Muscle of arm (tissue), 14 donors: ENCODE data around the gene SERINC5. TPM values are rescaled to one million over a fixed set of nuclear protein-coding genes. Genes with fewer than 3 reads are reported as not detected.
"Not testable (repeated sequence)": the region's sequence is repeated elsewhere in the genome, so short reads cannot be mapped to it uniquely, and the experiment has no call there.

Source experiments
- DNase-seq: peaks from one replicate; pipeline ENCODE4 v3.0.0-alpha.2; 2013
- long read RNA-seq, 11 donors: transcript quantifications; one replicate each; lab custom pipeline, GENCODE V29; 2026
- polyA plus RNA-seq, 12 donors: library from polyadenylated mRNA; unstranded; fragments of 120-200 nt; gene quantifications; one replicate each; pipeline ENCODE4 v1.2.1, GENCODE V29; 2013; ENCODE audit not compliant: insufficient read length in 12 of 12

SERINC5 gene
- polyA plus RNA-seq = 100 to 1,000 TPM in 1 of 12 donors, 10 to 100 TPM in 11; 16.6 to 171 (median 21.9) TPM
- long read RNA-seq, donor 1, full-length matches to known transcripts = 19 of 19 reads
- long read RNA-seq, donor 1, partial matches to known transcripts = 0 of 19 reads
- long read RNA-seq, donor 1, other reads (novel, unspliced or antisense) = 0 of 19 reads
- long read RNA-seq, donor 2, full-length matches to known transcripts = 13 of 13 reads
- long read RNA-seq, donor 2, partial matches to known transcripts = 0 of 13 reads
- long read RNA-seq, donor 2, other reads (novel, unspliced or antisense) = 0 of 13 reads
- long read RNA-seq, donor 3, full-length matches to known transcripts = 1 of 1 reads
- long read RNA-seq, donor 3, partial matches to known transcripts = 0 of 1 reads
- long read RNA-seq, donor 3, other reads (novel, unspliced or antisense) = 0 of 1 reads
- long read RNA-seq, donor 4, full-length matches to known transcripts = 1 of 1 reads
- long read RNA-seq, donor 4, partial matches to known transcripts = 0 of 1 reads
- long read RNA-seq, donor 4, other reads (novel, unspliced or antisense) = 0 of 1 reads
- long read RNA-seq, donor 5, full-length matches to known transcripts = 4 of 4 reads
- long read RNA-seq, donor 5, partial matches to known transcripts = 0 of 4 reads
- long read RNA-seq, donor 5, other reads (novel, unspliced or antisense) = 0 of 4 reads
- long read RNA-seq, donor 6, full-length matches to known transcripts = 2 of 2 reads
- long read RNA-seq, donor 6, partial matches to known transcripts = 0 of 2 reads
- long read RNA-seq, donor 6, other reads (novel, unspliced or antisense) = 0 of 2 reads
- long read RNA-seq, donor 7, full-length matches to known transcripts = 1 of 1 reads
- long read RNA-seq, donor 7, partial matches to known transcripts = 0 of 1 reads
- long read RNA-seq, donor 7, other reads (novel, unspliced or antisense) = 0 of 1 reads
- long read RNA-seq, donor 8, full-length matches to known transcripts = 6 of 6 reads
- long read RNA-seq, donor 8, partial matches to known transcripts = 0 of 6 reads
- long read RNA-seq, donor 8, other reads (novel, unspliced or antisense) = 0 of 6 reads
- long read RNA-seq, donor 9, full-length matches to known transcripts = 1 of 1 reads
- long read RNA-seq, donor 9, partial matches to known transcripts = 0 of 1 reads
- long read RNA-seq, donor 9, other reads (novel, unspliced or antisense) = 0 of 1 reads
- long read RNA-seq, donor 10, full-length matches to known transcripts = 3 of 3 reads
- long read RNA-seq, donor 10, partial matches to known transcripts = 0 of 3 reads
- long read RNA-seq, donor 10, other reads (novel, unspliced or antisense) = 0 of 3 reads
- long read RNA-seq, donor 11, full-length matches to known transcripts = 6 of 6 reads
- long read RNA-seq, donor 11, partial matches to known transcripts = 0 of 6 reads
- long read RNA-seq, donor 11, other reads (novel, unspliced or antisense) = 0 of 6 reads

- peak; percentile 86 for DNase-seq
Measured at GRCh38 chr5:80255811-80256712, at the start of gene SERINC5. SERINC5 (minus strand) TSS chr5:80256048; CDS start chr5:80255922, 126 bp downstream.

- DNase-seq = no peak
Measured at GRCh38 chr5:80302636-80303035, 46.8 kb upstream of the SERINC5 start.

GRCh38 chr5:80301342-80301741 is 45.5 kb upstream of the SERINC5 start:
- not testable (repeated sequence) for DNase-seq

- not testable (repeated sequence) for DNase-seq
Measured at GRCh38 chr5:80300796-80301195, 44.9 kb upstream of the SERINC5 start.

- no peak for DNase-seq
Measured at GRCh38 chr5:80300125-80300524, 44.3 kb upstream of the SERINC5 start.

GRCh38 chr5:80299601-80300000 is 43.8 kb upstream of the SERINC5 start:
- DNase-seq = no peak

- peak; percentile 27 for DNase-seq
Measured at GRCh38 chr5:80296121-80296520, 40.3 kb upstream of the SERINC5 start.

- no peak for DNase-seq
Measured at GRCh38 chr5:80291761-80292160, 35.9 kb upstream of the SERINC5 start.

- no peak for DNase-seq
Measured at GRCh38 chr5:80289320-80289719, 33.5 kb upstream of the SERINC5 start.

GRCh38 chr5:80288177-80288576 is 32.3 kb upstream of the SERINC5 start:
- no peak for DNase-seq

- no peak for DNase-seq
Measured at GRCh38 chr5:80284720-80285119, 28.9 kb upstream of the SERINC5 start.

GRCh38 chr5:80283360-80283759 is 27.5 kb upstream of the SERINC5 start:
- DNase-seq = no peak

GRCh38 chr5:80282054-80282453 is 26.2 kb upstream of the SERINC5 start:
- no peak for DNase-seq

GRCh38 chr5:80277191-80277590 is 21.3 kb upstream of the SERINC5 start:
- DNase-seq = no peak

GRCh38 chr5:80276186-80276585 is 20.3 kb upstream of the SERINC5 start:
- no peak for DNase-seq

GRCh38 chr5:80275347-80275746 is 19.5 kb upstream of the SERINC5 start:
- DNase-seq = no peak

GRCh38 chr5:80270543-80270942 is 14.7 kb upstream of the SERINC5 start:
- not testable (repeated sequence) for DNase-seq

GRCh38 chr5:80269991-80270438 is 14.2 kb upstream of the SERINC5 start:
- DNase-seq = no peak

- DNase-seq = no peak
Measured at GRCh38 chr5:80268916-80269315, 13.1 kb upstream of the SERINC5 start.

- DNase-seq = no peak
Measured at GRCh38 chr5:80266566-80266965, 10.7 kb upstream of the SERINC5 start.
